Measurements from ENCODE around the gene PJA2. TPM values are rescaled to one million over a fixed set of nuclear protein-coding genes. Genes with fewer than 3 reads are reported as not detected.
"Not testable (repeated sequence)": the region's sequence is repeated elsewhere in the genome, so short reads cannot be mapped to it uniquely, and the experiment has no call there.

PJA2 gene
- total RNA-seq, 1 experiment from 2014 or later, result 54.4 TPM

GRCh38 chr5:109298794-109299193 lies 111.0 kb downstream of the PJA2 start:
- no peak for TF ChIP-seq CTCF (IDR thresholded peaks at IDR 0.05; ENCODE audit: unreplicated experiment)
- Mint-ChIP-seq H3K9me3 (ENCODE audit: unreplicated experiment) (peaks cover under 1% of the 10 kb centered on the region), H3K27ac (ENCODE audit: low read depth, unreplicated experiment) (no peak overlapping the region), H3K4me1 (ENCODE audit: insufficient read depth, unreplicated experiment) (no peaks in the 10 kb centered on the region), H3K4me3 (ENCODE audit: unreplicated experiment) (no peak overlapping the region), H3K27me3 (ENCODE audit: insufficient read depth, unreplicated experiment) (peaks cover 23% of the 10 kb centered on the region), H3K36me3 (ENCODE audit: insufficient read depth, unreplicated experiment) (no peaks in the 10 kb centered on the region)
- no TSS peak for BruUV-seq (replicated peaks)
- intact Hi-C loops (cut with micrococcal nuclease), result no loop called here
- ChIA-PET POLR2A (no interaction called here), CTCF (no interaction called here)
- no peak for DNase-seq (ENCODE audit: unreplicated experiment)

- Mint-ChIP-seq H3K27me3 (ENCODE audit: insufficient read depth, unreplicated experiment) (peaks cover 23% of the 10 kb centered on the region), H3K4me1 (ENCODE audit: insufficient read depth, unreplicated experiment) (no peaks in the 10 kb centered on the region), H3K36me3 (ENCODE audit: insufficient read depth, unreplicated experiment) (no peaks in the 10 kb centered on the region), H3K4me3 (ENCODE audit: unreplicated experiment) (no peak overlapping the region), H3K27ac (ENCODE audit: low read depth, unreplicated experiment) (no peak overlapping the region), H3K9me3 (ENCODE audit: unreplicated experiment) (peaks cover 9% of the 10 kb centered on the region)
- POLR2A ChIA-PET, result no interaction called here
- intact Hi-C loops (cut with micrococcal nuclease), result no loop called here
- no peak for TF ChIP-seq CTCF (IDR thresholded peaks at IDR 0.05; ENCODE audit: unreplicated experiment)
- no peak for DNase-seq (ENCODE audit: unreplicated experiment)
- CTCF ChIA-PET, result no interaction called here
- BruUV-seq (replicated peaks), result no TSS peak
These were observed 111.9 kb downstream of the PJA2 start for GRCh38 chr5:109297900-109298299.

GRCh38 chr5:109291090-109291489 lies 118.7 kb downstream of the PJA2 start:
- CTCF ChIA-PET, result no interaction called here
- no peak for TF ChIP-seq CTCF (IDR thresholded peaks at IDR 0.05; ENCODE audit: unreplicated experiment)

GRCh38 chr5:109290231-109290630 lies 119.5 kb downstream of the PJA2 start:
- Mint-ChIP-seq H3K4me3 (ENCODE audit: unreplicated experiment) (no peak overlapping the region), H3K27ac (ENCODE audit: low read depth, unreplicated experiment) (no peak overlapping the region), H3K4me1 (ENCODE audit: insufficient read depth, unreplicated experiment) (no peaks in the 10 kb centered on the region), H3K9me3 (ENCODE audit: unreplicated experiment) (peaks cover 24% of the 10 kb centered on the region), H3K36me3 (ENCODE audit: insufficient read depth, unreplicated experiment) (no peaks in the 10 kb centered on the region), H3K27me3 (ENCODE audit: insufficient read depth, unreplicated experiment) (no peaks in the 10 kb centered on the region)
- intact Hi-C loops (cut with micrococcal nuclease), result no loop called here
- ChIA-PET CTCF (no interaction called here), POLR2A (no interaction called here)
- DNase-seq (ENCODE audit: unreplicated experiment), result no peak
- BruUV-seq (replicated peaks), result no TSS peak
- TF ChIP-seq CTCF (IDR thresholded peaks at IDR 0.05; ENCODE audit: unreplicated experiment), result no peak

More at GRCh38 chr5:109291090-109291489, 118.7 kb downstream of the PJA2 start:
- H3K27ac Mint-ChIP-seq (ENCODE audit: low read depth, unreplicated experiment), result no peak overlapping the region
- BruUV-seq (replicated peaks), result no TSS peak
- H3K4me3 Mint-ChIP-seq (ENCODE audit: unreplicated experiment), result no peak overlapping the region
- no peaks in the 10 kb centered on the region for H3K4me1 Mint-ChIP-seq (ENCODE audit: insufficient read depth, unreplicated experiment)
- no peaks in the 10 kb centered on the region for H3K27me3 Mint-ChIP-seq (ENCODE audit: insufficient read depth, unreplicated experiment)
- H3K9me3 Mint-ChIP-seq (ENCODE audit: unreplicated experiment), result peaks cover 15% of the 10 kb centered on the region
- POLR2A ChIA-PET, result no interaction called here
- DNase-seq (ENCODE audit: unreplicated experiment), result no peak
- intact Hi-C loops (cut with micrococcal nuclease), result no loop called here
- no peaks in the 10 kb centered on the region for H3K36me3 Mint-ChIP-seq (ENCODE audit: insufficient read depth, unreplicated experiment)

- POLR2A ChIA-PET; H3K36me3 Mint-ChIP-seq (ENCODE audit: insufficient read depth, unreplicated experiment); H3K27me3 Mint-ChIP-seq (ENCODE audit: insufficient read depth, unreplicated experiment); H3K27ac Mint-ChIP-seq (ENCODE audit: low read depth, unreplicated experiment); BruUV-seq (replicated peaks); intact Hi-C loops (cut with micrococcal nuclease); H3K4me3 Mint-ChIP-seq (ENCODE audit: unreplicated experiment); CTCF ChIA-PET; DNase-seq (ENCODE audit: unreplicated experiment); H3K4me1 Mint-ChIP-seq (ENCODE audit: insufficient read depth, unreplicated experiment): not testable (repeated sequence)
- peaks cover 23% of the 10 kb centered on the region for H3K9me3 Mint-ChIP-seq (ENCODE audit: unreplicated experiment)
These were observed 123.1 kb downstream of the PJA2 start for GRCh38 chr5:109286628-109287027.
